GM18526 (cell line): ENCODE data around the gene ELOB.

Experiments
- POLR2A ChIP-seq: IDR thresholded peaks from 3 replicates; pipeline ENCODE4 v1.6.1; 2011; ENCODE audit not compliant: insufficient read length; ENCODE audit errors: extremely low read depth

ELOB gene

DNA sequence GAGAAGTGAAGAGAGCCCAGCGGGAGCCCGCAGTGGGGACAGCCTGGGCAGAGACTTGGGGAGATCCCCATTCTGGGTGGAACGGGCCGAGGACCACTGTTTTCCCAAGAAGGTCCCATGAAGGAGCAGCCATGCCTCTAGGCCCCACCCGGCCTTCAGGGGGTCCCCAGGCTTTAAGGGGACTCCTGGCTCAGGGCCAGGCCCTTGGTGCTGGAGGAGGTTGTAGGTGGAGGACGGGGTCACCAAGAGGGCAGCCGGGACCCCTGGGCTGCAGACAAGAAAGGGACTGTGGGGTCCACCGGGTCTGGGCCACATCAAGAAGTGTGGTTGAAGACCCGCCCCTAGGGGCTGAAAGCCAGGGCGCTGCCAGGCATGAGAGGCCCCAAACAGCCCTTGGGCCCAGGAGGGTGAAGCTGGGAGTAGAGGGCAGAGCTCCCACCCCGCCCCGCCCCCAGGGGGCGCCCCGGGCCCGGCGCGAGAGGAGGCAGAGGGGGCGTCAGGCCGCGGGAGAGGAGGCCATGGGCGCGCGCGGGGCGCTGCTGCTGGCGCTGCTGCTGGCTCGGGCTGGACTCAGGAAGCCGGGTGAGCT, 39.8 kb upstream of the ELOB start, which contains the start of gene PRSS21:
PRSS21 (plus strand) TSS at position 487 of the 589 bp plus-strand sequence; CDS start at position 519, 32 bp downstream.
- no peak for TF ChIP-seq POLR2A

DNA sequence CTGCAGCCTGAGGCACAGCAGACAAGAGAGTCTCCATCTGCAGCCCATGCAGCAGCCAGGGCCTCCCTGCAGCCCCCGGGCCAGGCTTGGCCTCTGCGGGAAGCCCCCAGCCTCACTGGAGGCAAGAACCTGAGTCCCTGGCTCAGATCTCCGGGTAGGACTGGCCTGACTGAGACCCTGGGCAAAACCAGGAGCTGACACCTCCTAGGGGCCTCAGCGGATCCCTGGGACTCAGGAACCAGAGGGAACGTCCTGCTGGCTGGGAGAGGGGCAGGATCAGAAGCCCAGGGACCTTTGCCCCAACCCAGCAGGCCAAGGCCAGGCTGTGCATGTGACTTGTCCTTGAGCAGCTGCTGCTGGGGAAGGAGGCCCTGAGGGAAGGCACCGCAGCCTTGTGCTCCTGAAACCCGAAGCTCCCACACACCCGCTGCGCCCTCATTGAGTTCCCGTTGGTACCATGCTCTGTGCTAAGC, 38.3 kb upstream of the ELOB start:
- no peak for TF ChIP-seq POLR2A

DNA sequence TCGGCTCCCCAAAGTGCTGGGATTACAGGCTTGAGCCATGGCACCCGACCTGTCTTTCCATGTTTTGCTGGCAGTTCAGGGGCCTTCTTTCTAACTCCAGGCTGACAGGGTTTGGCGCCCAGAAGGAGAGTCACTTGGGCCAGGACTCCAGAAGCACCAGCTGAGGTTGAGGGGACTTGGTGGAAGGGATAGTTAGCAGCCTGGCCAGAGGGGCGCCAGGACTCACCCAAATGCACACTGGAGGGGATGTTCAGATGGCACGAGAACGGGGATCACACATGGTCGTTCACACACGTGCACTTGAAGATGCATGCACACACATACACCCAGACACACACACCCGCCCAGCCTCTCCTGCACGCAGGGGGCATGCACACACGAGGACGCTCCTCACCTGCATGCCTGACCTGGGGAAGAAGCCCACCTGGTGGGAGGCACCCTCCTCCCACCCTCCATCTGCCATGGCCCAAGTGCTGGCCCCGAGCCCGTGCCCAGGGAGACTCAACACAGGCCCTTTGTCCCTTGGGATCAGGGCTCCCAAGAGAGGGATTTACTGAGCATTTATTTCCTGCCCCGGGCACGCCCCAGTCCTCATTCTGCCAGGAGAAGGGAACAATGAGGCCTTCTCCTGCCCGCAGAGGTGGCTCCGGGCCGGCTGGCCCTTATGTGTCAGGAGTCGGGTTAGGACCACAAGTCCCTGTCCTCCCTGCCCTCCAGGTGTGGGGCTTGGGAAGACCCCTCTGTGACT, 37.6 kb upstream of the ELOB start:
- no peak for TF ChIP-seq POLR2A

DNA sequence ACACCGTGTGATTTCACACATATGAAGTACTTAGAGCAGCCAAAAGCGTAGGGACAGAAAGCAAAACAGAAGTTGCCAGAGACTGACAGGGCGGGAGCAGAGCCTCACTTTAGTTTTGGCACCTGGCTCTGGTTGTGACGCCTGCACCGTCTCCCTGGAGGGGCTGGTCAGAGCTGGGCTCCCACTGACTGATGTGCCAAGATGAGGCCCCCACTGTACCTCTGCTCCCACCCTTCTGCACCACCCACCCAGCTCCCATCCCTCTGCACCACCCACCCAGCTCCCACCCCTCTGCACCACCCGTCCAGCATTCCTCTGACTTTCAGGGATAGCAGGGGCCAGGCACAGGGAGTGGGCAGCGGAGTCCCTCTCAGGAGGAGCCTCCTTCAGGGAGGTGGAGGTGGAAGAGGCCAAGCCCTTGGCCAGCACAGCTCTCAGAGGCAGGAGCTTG, 36.7 kb upstream of the ELOB start:
- TF ChIP-seq POLR2A: no peak

DNA sequence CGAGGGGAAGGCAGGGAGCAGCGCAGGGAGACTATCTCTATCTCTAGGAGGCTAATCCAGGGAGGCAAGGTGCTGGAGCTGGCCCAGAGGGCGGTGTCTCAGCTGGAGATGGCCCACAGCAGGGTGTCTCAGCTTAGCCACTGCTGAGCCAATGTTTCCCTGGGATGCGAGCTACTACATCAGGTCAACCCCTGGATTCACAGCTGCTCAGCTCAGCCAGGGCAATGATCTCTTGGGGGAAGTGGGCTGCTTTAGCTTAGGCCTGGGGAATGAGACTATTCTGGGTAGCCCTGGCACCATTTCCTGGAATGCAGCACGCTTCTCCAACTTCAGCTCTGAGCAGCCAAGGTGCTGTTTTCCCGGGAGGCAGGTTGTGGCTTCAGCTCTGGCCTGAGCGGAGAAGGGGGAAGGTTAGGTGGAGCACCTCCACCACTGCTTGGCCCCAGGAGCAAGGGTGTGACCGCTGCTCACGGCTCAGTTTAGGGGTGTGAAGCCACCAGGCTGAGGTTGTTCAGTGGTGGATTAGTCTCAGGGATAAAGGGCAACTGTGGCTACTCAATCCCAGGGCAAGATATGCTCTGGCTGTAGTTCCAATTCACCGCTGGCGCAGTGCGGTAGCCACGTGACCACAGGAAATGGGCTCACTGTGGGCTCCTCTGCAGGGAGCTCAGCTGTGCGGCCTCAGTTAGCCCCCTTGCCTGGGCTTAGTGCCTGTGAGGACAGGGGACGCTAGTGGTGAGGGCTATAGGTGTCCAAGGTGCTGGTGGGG, 34.8 kb upstream of the ELOB start:
- TF ChIP-seq POLR2A: no peak

DNA sequence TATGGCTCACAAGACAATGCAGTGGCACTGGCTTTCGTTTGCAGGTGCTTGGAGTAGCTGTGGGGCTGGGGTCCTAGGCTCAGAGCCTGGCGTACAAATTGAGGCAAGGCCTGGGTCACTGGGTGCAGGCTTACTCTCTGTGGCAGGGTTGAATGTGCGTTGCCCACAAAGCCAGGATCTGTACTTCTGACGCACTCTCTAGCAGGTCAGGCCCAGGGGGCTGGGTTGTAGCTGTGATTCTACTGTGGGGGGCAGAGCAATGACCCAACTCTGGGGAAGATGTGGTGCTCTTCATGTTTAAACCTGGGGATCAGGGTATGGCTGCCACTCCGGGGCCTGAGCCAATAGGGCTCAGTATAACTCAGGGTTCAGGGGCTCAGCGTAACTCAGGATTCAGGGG, 33.6 kb upstream of the ELOB start:
- no peak for TF ChIP-seq POLR2A

GRCh38 chr16:2809149-2809760, 32.2 kb upstream of the ELOB start:
- TF ChIP-seq POLR2A: no peak

- TF ChIP-seq POLR2A: no peak
Observed at GRCh38 chr16:2808181-2808580, 31.1 kb upstream of the ELOB start.

- no peak for TF ChIP-seq POLR2A
Observed at GRCh38 chr16:2806286-2806685, 29.2 kb upstream of the ELOB start.

- TF ChIP-seq POLR2A: no peak
Observed at GRCh38 chr16:2804728-2805127, 27.6 kb upstream of the ELOB start.

- no peak for TF ChIP-seq POLR2A
Observed at GRCh38 chr16:2803545-2804195, 26.6 kb upstream of the ELOB start.

DNA sequence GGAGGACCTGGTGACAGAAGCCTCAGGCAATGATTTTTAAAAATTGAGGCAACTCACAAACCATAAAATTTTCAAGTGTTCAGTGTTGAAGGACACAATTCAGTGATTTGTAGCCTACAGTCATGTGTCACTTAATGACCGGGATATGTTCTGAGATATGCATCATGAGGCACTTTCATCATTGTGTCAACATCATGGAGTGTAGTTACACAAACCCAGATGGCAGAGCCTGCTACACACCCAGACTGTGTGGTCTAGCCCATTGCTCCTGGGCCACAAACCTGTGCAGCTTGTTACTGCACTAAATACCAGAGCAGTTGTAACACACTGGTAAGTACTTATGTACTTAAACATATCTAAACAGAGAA, 22.8 kb upstream of the ELOB start:
- TF ChIP-seq POLR2A: no peak

DNA sequence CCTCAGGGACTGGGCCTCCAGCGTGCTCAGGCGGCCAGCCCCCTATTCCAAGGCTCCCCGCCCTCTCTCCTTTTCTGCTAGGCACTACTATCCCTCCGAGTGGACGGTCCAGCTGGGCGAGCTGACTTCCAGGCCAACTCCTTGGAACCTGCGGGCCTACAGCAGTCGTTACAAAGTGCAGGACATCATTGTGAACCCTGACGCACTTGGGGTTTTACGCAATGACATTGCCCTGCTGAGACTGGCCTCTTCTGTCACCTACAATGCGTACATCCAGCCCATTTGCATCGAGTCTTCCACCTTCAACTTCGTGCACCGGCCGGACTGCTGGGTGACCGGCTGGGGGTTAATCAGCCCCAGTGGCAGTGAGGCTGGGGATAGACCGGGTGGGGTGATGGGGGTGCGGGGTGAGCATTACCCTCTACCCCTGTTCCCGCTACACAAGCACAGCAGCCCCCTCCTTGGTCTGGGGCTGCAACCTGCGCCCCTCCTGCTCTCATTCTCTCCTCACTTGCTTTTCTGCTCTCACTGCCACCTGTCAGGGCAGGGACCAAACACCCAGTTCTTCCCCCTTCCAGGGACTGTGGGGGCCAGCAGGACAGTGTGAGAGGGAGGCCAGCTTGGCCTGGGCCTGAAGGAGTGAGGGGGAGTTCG, 22.3 kb upstream of the ELOB start:
- no peak for TF ChIP-seq POLR2A

DNA sequence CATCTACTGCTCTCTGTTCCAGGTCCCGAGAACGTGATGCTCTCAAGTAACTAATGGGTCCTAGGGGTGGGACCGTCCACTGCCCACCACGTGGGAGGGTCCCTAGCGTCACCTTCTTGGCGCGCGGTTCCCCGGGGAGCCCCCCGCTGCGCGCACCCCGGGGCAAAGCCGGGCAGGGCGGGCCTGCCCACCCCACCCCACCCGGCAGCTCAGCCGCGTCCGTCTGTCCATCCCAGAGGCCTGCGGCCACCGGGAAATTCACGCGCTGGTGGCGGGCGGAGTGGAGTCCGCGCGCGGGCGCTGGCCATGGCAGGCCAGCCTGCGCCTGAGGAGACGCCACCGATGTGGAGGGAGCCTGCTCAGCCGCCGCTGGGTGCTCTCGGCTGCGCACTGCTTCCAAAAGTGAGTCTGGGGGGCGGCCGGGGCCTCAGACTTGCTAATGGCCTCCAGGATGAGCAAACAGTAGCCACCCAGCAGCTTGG, 21.7 kb upstream of the ELOB start:
- no peak for TF ChIP-seq POLR2A
